Stimulated activated CD8-positive, alpha-beta memory T cell treated with anti-CD3 and anti-CD28 coated beads, Interleukin-7, amount 100 ng/mL, for 4 hours (primary cell): ENCODE results near the gene RASGRP2.

ENCODE experiments used
- DNase-seq, 2 donors: peaks; one replicate each; pipeline ENCODE4 v3.0.0-alpha.2; 2020; ENCODE audit warnings: low read depth in 2 of 2

Gene RASGRP2

DNA sequence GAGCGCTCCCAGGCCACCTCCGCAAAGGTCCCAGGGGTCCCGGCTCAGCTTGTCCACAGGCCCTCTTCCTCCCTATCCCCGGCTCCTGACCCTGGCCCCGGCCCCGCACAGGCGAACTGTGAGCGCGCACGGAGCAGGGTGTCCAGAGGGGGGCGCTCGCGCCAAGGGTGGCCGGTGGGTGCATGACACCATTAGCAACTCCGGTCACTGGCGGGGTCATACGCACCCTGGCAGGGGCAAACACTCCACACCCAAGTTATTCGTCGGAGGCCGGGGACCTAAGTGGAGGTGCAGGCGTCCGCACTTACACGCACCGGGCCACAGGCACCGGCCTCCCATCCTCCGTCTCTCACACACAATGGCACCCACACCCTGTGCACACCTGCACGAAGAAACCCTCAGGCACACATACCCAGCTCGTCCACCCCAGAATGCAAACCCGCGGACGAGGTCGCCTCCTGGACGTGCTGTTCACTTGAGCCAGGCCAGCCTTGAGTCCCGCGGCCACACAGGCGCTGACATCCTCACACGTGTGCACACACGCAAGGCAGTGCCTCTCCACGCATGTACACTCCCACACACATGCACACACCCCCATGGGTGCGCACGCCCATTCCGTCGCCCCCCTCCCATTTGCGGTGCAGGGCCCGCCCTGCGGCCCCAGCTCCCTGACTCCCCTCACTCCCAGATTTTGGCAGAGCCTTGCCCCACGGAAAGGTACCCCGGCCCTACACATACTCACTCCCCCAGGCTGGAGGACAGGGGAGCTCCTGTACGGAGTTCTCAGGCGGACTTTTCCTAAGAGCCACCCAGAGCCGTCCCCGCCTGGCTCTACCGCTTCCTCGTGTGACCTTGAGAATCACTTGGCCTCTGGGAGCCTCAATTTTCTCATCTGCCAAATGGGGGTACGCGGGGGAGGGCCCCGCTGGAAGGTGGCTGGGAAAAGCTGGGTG lies at the start of gene RASGRP2:
RASGRP2 (minus strand) TSS at position 552 of the 953 bp plus-strand sequence. CDS start 1,276 bp downstream, outside the sequence.
- DNase-seq = peak; percentile 64 to 70

- DNase-seq = no peak
Measured at GRCh38 chr11:64792482-64792881, 48.5 kb upstream of the RASGRP2 start.

- DNase-seq = no peak
Measured at GRCh38 chr11:64791781-64792291, 47.9 kb upstream of the RASGRP2 start.

DNA sequence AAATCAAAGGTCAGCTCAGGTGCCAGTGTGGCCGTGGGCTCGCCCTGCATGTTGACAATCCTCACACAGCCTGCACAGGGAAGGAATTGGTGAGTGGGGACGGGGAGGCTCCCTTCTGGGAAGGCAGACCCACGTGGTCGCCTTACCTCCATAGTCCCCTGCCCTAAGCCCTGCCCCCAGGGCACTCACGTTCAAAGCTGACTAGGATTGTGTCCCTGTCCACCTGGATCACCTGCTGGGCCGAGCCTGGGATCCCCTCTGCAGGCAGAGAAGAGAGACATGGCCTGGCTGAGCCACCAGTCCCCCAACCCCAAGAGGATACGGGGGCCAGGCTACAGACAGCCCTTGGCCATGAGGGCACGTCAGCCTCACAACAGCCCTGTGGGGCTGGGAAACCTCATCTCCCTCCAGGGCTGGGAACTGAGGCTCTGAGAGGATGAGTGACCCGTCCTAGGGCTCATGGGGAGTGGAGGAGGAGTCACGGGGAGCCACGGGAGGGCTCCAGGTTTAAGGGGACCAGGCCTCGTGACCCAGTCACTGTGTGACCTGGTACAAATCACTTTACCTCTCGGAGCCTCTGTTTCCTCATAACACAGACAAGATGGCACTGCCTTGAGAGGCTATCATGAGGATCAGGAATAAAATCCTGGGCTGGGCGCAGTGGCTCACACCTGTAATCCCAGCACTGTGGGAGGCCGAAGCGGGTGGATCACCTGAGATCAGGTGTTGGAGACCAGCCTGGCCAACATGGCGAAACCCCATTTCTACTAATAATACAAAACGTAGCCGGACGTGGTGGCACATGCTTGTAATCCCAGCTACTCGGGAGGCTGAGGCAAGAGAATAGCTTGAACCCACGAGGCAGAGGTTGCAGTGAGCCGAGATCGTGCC lies 46.5 kb upstream of the RASGRP2 start:
- DNase-seq = no peak

GRCh38 chr11:64789331-64790204 lies 45.6 kb upstream of the RASGRP2 start:
- DNase-seq = no peak

GRCh38 chr11:64788321-64789215 lies 44.6 kb upstream of the RASGRP2 start:
- DNase-seq = no peak

DNA sequence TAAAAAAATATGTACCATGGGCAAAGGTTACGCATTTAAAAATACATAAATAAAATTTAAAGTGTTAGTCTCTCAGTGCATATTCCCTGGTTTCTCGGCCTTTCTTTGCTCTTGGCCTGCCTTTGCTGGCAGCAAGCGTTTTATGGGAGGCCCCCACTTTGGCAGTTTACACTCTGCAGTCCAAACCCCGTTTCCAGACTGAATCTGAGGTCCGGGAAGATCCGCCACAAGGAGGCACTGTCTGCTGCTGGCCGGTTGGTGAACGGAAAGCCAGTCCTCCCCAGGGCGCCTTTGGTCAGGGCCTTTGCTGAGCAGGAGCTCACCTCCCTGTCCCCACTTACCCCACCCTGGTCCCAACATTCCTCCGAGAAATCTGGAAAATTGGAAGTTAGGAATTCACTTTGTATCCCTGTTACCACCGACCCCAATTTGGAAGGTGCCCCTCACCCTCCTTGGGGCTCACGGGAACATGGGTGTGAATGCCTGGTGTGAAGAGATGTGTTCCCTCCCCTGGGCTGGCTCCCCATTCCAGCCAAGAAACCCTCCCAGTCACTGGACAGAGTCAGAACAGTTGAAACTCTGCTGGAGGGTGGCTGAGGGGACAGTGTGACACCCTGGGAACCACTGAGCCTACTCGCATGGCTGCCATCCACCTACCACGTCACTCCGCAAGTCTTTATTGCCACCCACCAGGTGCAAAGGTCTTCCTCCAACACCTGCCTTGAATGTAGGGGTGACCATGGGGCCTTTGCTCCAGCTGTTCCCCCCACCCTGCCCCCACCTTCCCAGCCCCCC lies 43.8 kb upstream of the RASGRP2 start:
- DNase-seq = peak in 1 of 2 donors; percentile 25

DNA sequence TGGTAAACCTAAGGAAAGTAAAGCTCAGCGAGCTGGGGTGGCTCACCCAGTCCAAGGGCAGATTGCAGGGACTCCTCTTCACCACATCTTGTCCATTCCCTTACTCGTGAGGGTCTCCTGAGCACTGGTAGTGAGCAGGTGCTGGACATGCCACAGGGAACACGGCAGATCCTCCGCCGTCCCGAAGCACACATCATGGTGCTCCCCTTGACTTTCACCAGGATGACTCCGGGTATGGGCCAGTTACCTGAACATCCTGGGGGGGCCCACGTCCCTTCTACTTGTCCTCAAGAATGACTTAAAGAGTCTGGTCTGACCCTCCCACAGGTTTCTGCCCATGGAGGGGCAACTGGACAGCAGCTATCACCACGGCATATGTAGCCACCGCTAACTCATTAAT lies 42.4 kb upstream of the RASGRP2 start:
- DNase-seq = no peak

DNA sequence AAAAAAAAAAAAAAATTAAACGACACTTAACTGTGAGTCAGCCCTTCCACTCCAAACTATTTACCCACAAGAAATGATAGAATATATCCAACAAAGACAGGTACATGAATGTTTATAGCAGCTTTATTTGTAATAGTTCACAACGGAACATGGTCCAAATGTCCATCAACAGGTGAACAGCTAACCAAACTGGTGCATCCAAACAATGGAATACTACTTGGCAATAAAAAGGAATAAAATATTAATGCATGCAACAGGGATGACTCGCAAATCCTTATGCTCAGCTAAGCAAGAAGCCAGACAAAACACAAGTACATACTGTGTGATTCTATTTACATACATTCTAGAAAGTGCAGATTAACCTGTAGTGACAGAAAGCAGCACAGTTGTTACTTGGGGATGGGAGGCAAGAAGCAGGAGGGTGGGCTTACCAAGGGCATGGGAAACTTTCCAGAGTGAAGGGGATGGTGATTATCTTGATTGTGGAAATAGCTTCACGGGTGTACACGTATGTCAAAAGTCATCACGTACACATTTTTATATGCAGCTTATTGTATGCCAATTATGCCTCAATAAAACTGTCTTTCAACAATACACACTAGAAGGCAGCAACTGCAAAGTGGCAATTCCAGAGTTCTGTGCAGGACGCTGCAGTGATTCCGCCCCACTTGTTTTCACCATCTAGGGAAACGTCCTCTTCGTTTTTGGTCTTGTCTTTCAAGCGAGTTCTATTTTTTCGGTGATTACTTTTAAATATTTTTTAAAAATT lies 41.1 kb upstream of the RASGRP2 start:
- no peak for DNase-seq

DNA sequence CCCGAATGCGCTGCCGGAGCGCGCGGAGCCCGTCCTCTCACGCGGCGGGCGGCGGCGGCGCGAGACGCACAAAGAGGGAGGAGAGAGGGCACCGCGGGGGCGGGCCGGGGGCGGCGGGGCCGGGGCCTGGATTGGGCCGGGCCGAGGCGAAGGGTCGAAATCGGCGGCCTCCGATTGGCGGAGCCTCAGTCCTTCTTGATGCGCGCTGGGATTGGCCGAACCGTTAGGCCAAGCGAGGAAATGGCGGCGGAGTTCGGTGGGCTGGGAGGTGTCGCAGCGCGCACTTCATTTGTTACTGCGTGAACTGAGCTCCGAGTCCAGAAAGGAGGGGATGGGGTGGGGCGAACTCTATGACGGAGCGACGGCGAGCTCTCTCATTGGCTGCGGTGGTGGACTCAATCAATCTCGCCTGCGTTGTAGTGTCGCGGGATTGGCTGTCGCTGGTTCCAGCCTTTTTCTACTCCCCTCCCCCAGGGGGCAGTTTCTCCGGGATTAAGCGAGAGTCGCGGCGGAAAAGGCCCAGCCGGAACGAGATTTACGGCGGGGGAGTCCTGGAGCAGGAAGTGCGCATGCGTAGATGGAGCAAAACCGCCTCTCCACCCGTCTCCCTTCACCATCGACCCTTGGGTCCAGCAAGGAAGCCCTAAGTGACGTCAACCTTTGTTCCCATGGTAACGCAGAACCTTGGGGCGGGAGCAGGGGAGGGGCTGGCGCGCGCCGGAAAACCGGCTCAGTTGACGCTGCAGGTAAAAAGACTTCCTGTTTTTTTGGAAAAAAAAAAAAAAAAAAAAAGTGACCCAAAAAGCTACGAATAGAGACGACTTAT lies 34.7 kb upstream of the RASGRP2 start, which contains the start of gene SF1:
SF1 (minus strand) TSS at position 70 of the 826 bp plus-strand sequence. CDS start 150 bp downstream, outside the sequence.
- peak; percentile 98 to 99 for DNase-seq

GRCh38 chr11:64778223-64778472 lies 34.2 kb upstream of the RASGRP2 start:
- DNase-seq = no peak

DNA sequence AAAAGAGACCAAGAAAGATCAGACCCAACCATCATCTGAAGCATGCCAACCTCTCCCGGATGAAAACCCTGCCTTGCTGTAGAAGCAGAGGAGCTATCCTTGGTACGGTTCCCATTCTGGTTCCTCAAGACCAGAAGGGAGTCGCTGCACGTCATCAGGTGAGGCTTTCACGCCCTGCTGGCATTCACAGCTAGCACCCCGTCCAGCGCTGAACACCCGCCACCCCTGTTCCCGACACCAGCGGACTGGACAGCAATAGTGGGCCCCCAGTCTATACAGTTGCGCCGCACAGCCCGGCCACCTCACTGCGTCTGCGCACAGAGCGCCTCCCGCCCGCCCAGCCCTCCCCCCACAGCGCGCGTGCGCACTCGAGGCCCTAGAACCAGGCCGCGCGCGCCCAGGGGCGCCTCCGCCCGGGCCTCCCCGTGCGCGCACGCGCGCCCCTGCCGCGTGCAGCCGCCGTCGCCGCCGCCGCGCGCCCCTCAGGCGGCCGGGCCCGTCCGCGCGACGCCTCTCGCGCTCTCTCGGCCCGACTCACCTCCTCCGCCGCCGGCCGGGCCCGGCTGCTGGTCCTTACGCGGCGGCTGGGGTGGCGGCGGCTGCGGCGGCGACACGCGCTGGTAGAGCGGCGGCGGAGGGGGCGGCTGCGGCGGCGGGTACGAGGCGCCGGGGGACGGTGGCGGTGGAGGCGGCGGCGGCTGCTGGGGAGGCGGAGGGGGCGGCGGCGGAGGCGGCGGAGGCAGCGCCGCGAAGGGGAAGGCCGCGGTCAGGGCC lies 33.7 kb upstream of the RASGRP2 start:
- peak; percentile 49 to 77 for DNase-seq

GRCh38 chr11:64776875-64777274 lies 32.9 kb upstream of the RASGRP2 start:
- no peak for DNase-seq

GRCh38 chr11:64776425-64776824 lies 32.5 kb upstream of the RASGRP2 start:
- DNase-seq = no peak

DNA sequence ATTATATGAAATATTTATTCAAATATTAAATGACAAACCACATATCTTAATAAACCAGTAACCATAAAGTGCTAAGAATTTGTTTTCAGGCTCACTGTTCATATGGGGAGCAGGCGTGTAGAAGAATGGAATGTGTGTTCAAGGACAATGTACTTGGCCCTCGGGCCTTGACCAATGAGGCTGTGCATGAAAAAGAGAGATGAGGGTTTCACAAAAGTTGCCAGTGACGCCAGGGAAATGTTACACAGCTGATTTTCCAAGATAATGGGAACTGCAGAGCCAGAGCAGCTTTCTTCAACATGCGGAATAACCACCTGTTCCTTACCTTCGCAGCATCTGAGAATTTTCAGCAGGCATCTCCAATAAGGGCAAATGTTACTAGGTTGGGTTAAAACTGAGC lies 30.2 kb upstream of the RASGRP2 start:
- DNase-seq = no peak

- DNase-seq = no peak
Measured at GRCh38 chr11:64772303-64773018, 28.5 kb upstream of the RASGRP2 start.
